Neural cell (in vitro differentiated cells): ENCODE results near the gene SYCP2. TPM values are rescaled to one million over a fixed set of nuclear protein-coding genes. Genes with fewer than 3 reads are reported as not detected.

ENCODE experiments used
- H2AFZ ChIP-seq: fragments of 200-600, 300-800 bp; sonication (generic), shearing (Covaris generic); 2 replicates; pipeline ENCODE4 v1.6.0; 2014; ENCODE audit warnings: low read depth, mild to moderate bottlenecking, antibody characterized with exemption, low read length, moderate library complexity
- H3F3A ChIP-seq: fragments of 200-600 bp; shearing (Covaris generic); 2 replicates; pipeline ENCODE4 v1.6.1; 2016; ENCODE audit warnings: mild to moderate bottlenecking, moderate library complexity, mixed read lengths, antibody characterized with exemption, low read length; ENCODE audit not compliant: insufficient read depth, poor library complexity, severe bottlenecking
- H3K27ac ChIP-seq: fragments of 200-600, 300-800 bp; sonication (generic), shearing (Covaris generic); 2 replicates; pipeline ENCODE4 v1.5.1; 2014; ENCODE audit warnings: mild to moderate bottlenecking, low read length, moderate library complexity
- H3K27me3 ChIP-seq: fragments of 300-800, 200-600 bp; sonication (generic), shearing (Covaris generic); 2 replicates; pipeline ENCODE4 v1.6.0; 2014; ENCODE audit warnings: mild to moderate bottlenecking, low read depth, low read length, moderate library complexity; ENCODE audit not compliant: insufficient read depth
- H3K36me3 ChIP-seq: fragments of 300-800, 200-600 bp; sonication (generic), shearing (Covaris generic); 2 replicates; pipeline ENCODE4 v1.5.1; 2014; ENCODE audit warnings: mild to moderate bottlenecking, antibody characterized with exemption, low read length, moderate library complexity; ENCODE audit not compliant: insufficient read depth
- H3K4me2 ChIP-seq: fragments of 300-800, 200-600 bp; sonication (generic), shearing (Covaris generic); 2 replicates; pipeline ENCODE4 v1.6.0; 2014; ENCODE audit warnings: mild to moderate bottlenecking, low read length
- H3K4me3 ChIP-seq: fragments of 300-800, 200-600 bp; sonication (generic), shearing (Covaris generic); 2 replicates; pipeline ENCODE4 v1.5.1; 2014; ENCODE audit warnings: mild to moderate bottlenecking, low read length, moderate library complexity
- H3K79me2 ChIP-seq: fragments of 200-600 bp; shearing (Covaris generic); replicated peaks from 2 replicates; pipeline ENCODE4 v1.6.0; 2014; ENCODE audit warnings: mild to moderate bottlenecking, low read length, moderate library complexity; ENCODE audit not compliant: insufficient read depth
- H3K9ac ChIP-seq: fragments of 300-800, 200-600 bp; sonication (generic), shearing (Covaris generic); 2 replicates; pipeline ENCODE4 v1.6.1; 2016; ENCODE audit warnings: mild to moderate bottlenecking, low read length, mixed read lengths
- H3K9me2 ChIP-seq: fragments of 200-600 bp; shearing (Covaris generic); 2 replicates; pipeline ENCODE4 v1.6.1; 2016; ENCODE audit warnings: mild to moderate bottlenecking, low read length, mixed read lengths; ENCODE audit not compliant: insufficient read depth
- H3K9me3 ChIP-seq: fragments of 200-600, 300-800 bp; sonication (generic), shearing (Covaris generic); 2 replicates; pipeline ENCODE4 v1.6.1; 2016; ENCODE audit warnings: mild to moderate bottlenecking, mixed run types, low read length, moderate library complexity, mixed read lengths
- H4K20me1 ChIP-seq: fragments of 200-600 bp; shearing (Covaris generic); 2 replicates; pipeline ENCODE4 v1.6.1; 2016; ENCODE audit warnings: mild to moderate bottlenecking, mixed run types; ENCODE audit not compliant: insufficient read depth
- EP300 ChIP-seq: fragments of 450-650 bp; conservative IDR thresholded peaks from 2 replicates; pipeline ENCODE4 v1.6.1; 2014; ENCODE audit warnings: antibody characterized with exemption, mild to moderate bottlenecking, moderate library complexity; ENCODE audit not compliant: poor library complexity, severe bottlenecking
- EZH2 ChIP-seq: fragments of 200-600, 300-800 bp; shearing (Covaris generic), sonication (generic); IDR thresholded peaks from 2 replicates; pipeline ENCODE4 v1.6.1; 2014; ENCODE audit warnings: antibody characterized with exemption, low read length, borderline replicate concordance, mild to moderate bottlenecking; ENCODE audit not compliant: insufficient read depth, poor library complexity, severe bottlenecking
- MXI1 ChIP-seq: fragments of 450-650 bp; conservative IDR thresholded peaks from 2 replicates; pipeline ENCODE4 v1.6.1; 2014; ENCODE audit warnings: antibody characterized with exemption, mild to moderate bottlenecking; ENCODE audit not compliant: poor library complexity, severe bottlenecking
- POLR2AphosphoS5 ChIP-seq: IDR thresholded peaks from 2 replicates; pipeline ENCODE4 v1.6.1; 2012
- RAD21 ChIP-seq: fragments of 450-650 bp; conservative IDR thresholded peaks from 2 replicates; pipeline ENCODE4 v1.6.1; 2014; ENCODE audit warnings: antibody characterized with exemption, mild to moderate bottlenecking, moderate library complexity
- SMC3 ChIP-seq: fragments of 450-650 bp; conservative IDR thresholded peaks from 2 replicates; pipeline ENCODE4 v1.6.1; 2014; ENCODE audit warnings: antibody characterized with exemption, mild to moderate bottlenecking, moderate library complexity; ENCODE audit not compliant: poor library complexity
- TAF1 ChIP-seq: IDR thresholded peaks from 2 replicates; pipeline ENCODE4 v1.6.1; 2012; ENCODE audit warnings: low read depth
- polyA plus RNA-seq: library from polyadenylated mRNA; depleted of rRNA; stranded (reverse); fragments of >200 nt; gene quantifications from 2 replicates; pipeline ENCODE4 v1.2.3, GENCODE V29; 2014
- TF ChIP-seq, protein P1 (sequence below): IDR thresholded peaks from 2 replicates; pipeline ENCODE4 v1.6.1; 2012; ENCODE audit warnings: borderline replicate concordance
- TF ChIP-seq, protein P2 (sequence below): fragments of 450-650 bp; IDR thresholded peaks from 2 replicates; pipeline ENCODE4 v1.5.1; 2014; ENCODE audit warnings: antibody characterized with exemption, mild to moderate bottlenecking, moderate library complexity; ENCODE audit not compliant: poor library complexity, severe bottlenecking

SYCP2 gene
- polyA plus RNA-seq, 1 donor from 2014 or later: 1.4 TPM

DNA sequence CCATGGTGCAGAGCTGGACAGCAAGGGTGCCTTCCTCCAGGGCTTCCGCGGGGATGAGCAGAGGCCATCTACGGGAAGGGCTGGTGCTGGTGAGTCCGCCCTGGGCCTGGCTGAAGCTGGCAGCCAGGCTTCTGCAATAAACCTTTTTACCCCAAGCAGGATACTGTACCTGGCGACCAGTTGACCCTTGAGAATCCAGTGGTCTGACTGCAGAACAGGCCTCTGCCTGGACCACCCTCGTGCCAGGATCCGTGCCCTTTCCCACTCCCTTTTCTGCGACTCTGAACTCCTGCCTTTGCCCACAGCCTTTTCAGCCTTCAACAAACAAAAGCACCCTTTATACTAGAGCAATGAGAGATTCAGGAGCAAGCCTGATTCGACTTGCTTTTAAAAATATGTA lies 43.6 kb upstream of the SYCP2 start:
- no peaks in the 10 kb centered on the region for H3K9me2 ChIP-seq
- no peak overlapping the region for H3K9ac ChIP-seq
- no peaks in the 10 kb centered on the region for H3F3A ChIP-seq
- no peak overlapping the region for H3K27ac ChIP-seq
- no peaks in the 10 kb centered on the region for H4K20me1 ChIP-seq
- no peaks in the 10 kb centered on the region for H3K36me3 ChIP-seq
- H3K27me3 ChIP-seq: no peaks in the 10 kb centered on the region
- H3K4me2 ChIP-seq: no peak overlapping the region
- TF ChIP-seq TAF1: no peak
- TF ChIP-seq SMC3: no peak
- TF ChIP-seq MXI1: no peak
- no peak for TF ChIP-seq EP300
- no peak for TF ChIP-seq EZH2
- TF ChIP-seq POLR2AphosphoS5: no peak
- TF ChIP-seq, protein P1, sequence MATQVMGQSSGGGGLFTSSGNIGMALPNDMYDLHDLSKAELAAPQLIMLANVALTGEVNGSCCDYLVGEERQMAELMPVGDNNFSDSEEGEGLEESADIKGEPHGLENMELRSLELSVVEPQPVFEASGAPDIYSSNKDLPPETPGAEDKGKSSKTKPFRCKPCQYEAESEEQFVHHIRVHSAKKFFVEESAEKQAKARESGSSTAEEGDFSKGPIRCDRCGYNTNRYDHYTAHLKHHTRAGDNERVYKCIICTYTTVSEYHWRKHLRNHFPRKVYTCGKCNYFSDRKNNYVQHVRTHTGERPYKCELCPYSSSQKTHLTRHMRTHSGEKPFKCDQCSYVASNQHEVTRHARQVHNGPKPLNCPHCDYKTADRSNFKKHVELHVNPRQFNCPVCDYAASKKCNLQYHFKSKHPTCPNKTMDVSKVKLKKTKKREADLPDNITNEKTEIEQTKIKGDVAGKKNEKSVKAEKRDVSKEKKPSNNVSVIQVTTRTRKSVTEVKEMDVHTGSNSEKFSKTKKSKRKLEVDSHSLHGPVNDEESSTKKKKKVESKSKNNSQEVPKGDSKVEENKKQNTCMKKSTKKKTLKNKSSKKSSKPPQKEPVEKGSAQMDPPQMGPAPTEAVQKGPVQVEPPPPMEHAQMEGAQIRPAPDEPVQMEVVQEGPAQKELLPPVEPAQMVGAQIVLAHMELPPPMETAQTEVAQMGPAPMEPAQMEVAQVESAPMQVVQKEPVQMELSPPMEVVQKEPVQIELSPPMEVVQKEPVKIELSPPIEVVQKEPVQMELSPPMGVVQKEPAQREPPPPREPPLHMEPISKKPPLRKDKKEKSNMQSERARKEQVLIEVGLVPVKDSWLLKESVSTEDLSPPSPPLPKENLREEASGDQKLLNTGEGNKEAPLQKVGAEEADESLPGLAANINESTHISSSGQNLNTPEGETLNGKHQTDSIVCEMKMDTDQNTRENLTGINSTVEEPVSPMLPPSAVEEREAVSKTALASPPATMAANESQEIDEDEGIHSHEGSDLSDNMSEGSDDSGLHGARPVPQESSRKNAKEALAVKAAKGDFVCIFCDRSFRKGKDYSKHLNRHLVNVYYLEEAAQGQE: no peak
- TF ChIP-seq, protein P2, sequence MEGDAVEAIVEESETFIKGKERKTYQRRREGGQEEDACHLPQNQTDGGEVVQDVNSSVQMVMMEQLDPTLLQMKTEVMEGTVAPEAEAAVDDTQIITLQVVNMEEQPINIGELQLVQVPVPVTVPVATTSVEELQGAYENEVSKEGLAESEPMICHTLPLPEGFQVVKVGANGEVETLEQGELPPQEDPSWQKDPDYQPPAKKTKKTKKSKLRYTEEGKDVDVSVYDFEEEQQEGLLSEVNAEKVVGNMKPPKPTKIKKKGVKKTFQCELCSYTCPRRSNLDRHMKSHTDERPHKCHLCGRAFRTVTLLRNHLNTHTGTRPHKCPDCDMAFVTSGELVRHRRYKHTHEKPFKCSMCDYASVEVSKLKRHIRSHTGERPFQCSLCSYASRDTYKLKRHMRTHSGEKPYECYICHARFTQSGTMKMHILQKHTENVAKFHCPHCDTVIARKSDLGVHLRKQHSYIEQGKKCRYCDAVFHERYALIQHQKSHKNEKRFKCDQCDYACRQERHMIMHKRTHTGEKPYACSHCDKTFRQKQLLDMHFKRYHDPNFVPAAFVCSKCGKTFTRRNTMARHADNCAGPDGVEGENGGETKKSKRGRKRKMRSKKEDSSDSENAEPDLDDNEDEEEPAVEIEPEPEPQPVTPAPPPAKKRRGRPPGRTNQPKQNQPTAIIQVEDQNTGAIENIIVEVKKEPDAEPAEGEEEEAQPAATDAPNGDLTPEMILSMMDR: no peak
- TF ChIP-seq RAD21: no peak
- no peaks in the 10 kb centered on the region for H3K79me2 ChIP-seq
- no peak overlapping the region for H2AFZ ChIP-seq
- H3K9me3 ChIP-seq: no peaks in the 10 kb centered on the region
- no peak overlapping the region for H3K4me3 ChIP-seq

DNA sequence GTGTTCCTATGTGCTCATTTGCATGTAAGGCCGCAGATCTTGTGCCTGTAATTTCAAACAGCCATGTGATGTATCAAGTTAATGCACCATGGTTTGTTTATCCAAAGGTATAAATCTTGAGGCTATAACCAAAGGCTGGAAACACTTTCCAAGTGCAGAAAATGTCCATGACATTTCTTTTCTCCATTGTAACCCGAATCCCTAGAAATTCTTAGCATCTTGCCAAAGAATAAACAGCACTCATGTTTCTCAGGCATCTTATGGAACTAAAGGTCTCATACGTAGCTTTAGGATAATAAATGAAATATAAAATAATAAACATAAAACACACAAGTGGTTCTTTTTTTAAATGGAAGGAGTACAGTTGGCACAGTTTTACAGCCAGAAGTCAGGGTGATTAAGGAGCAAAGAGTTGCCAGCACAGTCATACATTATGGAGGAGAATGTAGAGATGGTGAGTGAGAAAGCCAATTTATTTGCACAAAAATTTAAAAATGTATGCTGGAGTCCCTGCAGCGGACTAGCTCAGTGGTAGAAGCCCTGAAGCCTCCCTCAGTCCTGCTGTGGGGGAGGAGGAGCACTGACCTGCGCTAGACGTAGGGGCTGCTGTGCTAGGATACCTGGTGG lies 42.8 kb upstream of the SYCP2 start:
- Histone ChIP-seq H3K27ac (no peak overlapping the region), H3K36me3 (no peaks in the 10 kb centered on the region), H3K9ac (no peak overlapping the region), H2AFZ (no peak overlapping the region), H3F3A (no peaks in the 10 kb centered on the region), H3K4me2 (no peak overlapping the region), H3K9me3 (no peaks in the 10 kb centered on the region), H3K9me2 (no peaks in the 10 kb centered on the region), H3K27me3 (no peaks in the 10 kb centered on the region), H4K20me1 (no peaks in the 10 kb centered on the region), H3K79me2 (no peaks in the 10 kb centered on the region), H3K4me3 (no peak overlapping the region)
- TF ChIP-seq, protein P1: no peak
- TF ChIP-seq EP300: no peak
- no peak for TF ChIP-seq MXI1
- no peak for TF ChIP-seq TAF1
- no peak for TF ChIP-seq SMC3
- TF ChIP-seq EZH2: no peak
- TF ChIP-seq POLR2AphosphoS5: no peak
- TF ChIP-seq, protein P2: no peak
- no peak for TF ChIP-seq RAD21
